ENCODE measurements around the gene C22orf39.

DNA sequence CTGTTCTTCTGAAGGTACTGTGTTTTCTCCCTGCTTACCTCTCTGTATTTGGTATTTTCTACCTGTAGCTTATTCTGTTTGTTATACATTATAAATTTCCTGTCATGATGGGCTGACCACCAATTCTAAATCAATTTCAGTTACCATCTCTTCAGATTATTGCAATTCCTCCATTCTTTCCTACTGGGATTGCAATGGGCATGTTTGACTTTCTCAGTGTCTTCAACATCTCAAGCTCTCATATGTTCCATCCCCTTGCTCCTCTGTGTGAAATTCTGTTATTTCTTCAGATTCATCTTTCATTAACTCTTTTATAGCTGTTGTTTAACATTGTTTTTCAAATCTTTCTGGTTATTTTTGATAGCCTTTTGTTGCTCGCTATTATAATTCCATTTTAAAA is 15.5 kb upstream of the C22orf39 start:
- TF ChIP-seq CTCF (IDR thresholded peaks at IDR 0.05): no peak
- TF ChIP-seq POLR2A (IDR thresholded peaks at IDR 0.05): no peak
- no peak for TF ChIP-seq POLR2AphosphoS5 (IDR thresholded peaks at IDR 0.05)
